Esophagus muscularis mucosa (tissue), 3 donors: Measurements from ENCODE around the gene SLC35F6.

Experiments
- POLR2AphosphoS5 ChIP-seq, 2 donors: sonication (generic); formaldehyde crosslinking; IDR thresholded peaks; one replicate each; pipeline ENCODE4 v1.6.1; 2017; ENCODE audit warnings: antibody characterized with exemption in 2 of 2
- TF ChIP-seq, protein P1 (sequence below), 3 experiments: fragments of 200-600 bp in 2 of 3; fragments of 450-650 bp in 1 of 3; sonication (generic) in 2 of 3; IDR thresholded peaks; one replicate each; pipeline ENCODE4 v1.5.1; 2017 to 2019; ENCODE audit warnings: antibody characterized with exemption in 3 of 3, mild to moderate bottlenecking in 2 of 3, moderate library complexity in 1 of 3

DNA sequence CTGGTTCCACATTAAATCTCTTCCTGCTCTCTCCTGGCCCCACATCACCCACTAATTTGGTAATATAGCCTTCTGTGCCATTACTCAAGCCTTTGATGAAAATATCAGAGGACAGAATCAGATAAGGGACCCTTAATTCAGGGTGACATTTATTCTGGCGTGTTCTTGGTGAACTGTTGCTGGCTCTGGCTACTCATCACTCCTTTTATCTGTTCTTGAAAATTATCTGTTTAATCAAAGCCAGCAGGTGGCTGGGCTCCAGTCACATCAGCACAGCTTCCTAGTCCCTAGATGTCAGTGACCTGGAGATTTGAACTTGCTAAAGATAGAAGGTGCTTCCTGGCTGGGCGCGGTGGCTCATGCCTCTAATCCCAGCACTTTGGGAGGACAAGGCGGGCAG is 26.9 kb upstream of the SLC35F6 start:
- TF ChIP-seq, protein P1, sequence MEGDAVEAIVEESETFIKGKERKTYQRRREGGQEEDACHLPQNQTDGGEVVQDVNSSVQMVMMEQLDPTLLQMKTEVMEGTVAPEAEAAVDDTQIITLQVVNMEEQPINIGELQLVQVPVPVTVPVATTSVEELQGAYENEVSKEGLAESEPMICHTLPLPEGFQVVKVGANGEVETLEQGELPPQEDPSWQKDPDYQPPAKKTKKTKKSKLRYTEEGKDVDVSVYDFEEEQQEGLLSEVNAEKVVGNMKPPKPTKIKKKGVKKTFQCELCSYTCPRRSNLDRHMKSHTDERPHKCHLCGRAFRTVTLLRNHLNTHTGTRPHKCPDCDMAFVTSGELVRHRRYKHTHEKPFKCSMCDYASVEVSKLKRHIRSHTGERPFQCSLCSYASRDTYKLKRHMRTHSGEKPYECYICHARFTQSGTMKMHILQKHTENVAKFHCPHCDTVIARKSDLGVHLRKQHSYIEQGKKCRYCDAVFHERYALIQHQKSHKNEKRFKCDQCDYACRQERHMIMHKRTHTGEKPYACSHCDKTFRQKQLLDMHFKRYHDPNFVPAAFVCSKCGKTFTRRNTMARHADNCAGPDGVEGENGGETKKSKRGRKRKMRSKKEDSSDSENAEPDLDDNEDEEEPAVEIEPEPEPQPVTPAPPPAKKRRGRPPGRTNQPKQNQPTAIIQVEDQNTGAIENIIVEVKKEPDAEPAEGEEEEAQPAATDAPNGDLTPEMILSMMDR (IDR thresholded peaks at IDR 0.05): no peak
- no peak for TF ChIP-seq POLR2AphosphoS5 (IDR thresholded peaks at IDR 0.05)
